ENCODE results near the gene USH1C. TPM values are rescaled to one million over a fixed set of nuclear protein-coding genes. Genes with fewer than 3 reads are reported as not detected.

The USH1C gene
- total and polyA plus RNA-seq, 2 of the 13 experiments (the other 11 are each of a cell fraction or from before 2014, with no cell fraction given) = not detected

DNA sequence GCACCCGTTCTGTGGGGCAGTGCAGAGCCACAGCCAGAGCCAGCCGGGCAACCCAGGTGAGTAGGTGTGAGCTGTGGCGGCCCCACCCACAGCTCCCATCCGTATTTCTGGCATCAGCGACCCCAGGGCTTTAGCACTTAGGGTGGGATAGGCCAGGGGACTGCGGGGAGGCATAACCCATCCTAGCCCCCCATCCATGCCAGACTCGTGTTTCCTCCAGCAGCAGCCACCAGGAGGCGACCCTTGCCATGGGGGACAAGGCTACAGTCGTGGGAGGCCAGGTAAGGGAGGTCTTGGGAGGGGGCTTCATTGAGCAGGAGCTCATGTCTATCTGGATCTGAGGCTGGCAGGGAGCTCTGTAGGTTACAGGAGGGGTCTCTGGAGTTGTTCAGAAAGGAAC is 3.7 kb upstream of the USH1C start (continued):
- no peak for TF ChIP-seq HHEX (CRISPR knock-in tag; IDR thresholded peaks at IDR 0.05)
- no peak for TF ChIP-seq ZNF644 (CRISPR knock-in tag; IDR thresholded peaks at IDR 0.05; ENCODE audit: low read depth)
- TF ChIP-seq, protein P1, sequence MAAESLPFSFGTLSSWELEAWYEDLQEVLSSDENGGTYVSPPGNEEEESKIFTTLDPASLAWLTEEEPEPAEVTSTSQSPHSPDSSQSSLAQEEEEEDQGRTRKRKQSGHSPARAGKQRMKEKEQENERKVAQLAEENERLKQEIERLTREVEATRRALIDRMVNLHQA (CRISPR knock-in tag; IDR thresholded peaks at IDR 0.05) = no peak
- TF ChIP-seq, protein P2, sequence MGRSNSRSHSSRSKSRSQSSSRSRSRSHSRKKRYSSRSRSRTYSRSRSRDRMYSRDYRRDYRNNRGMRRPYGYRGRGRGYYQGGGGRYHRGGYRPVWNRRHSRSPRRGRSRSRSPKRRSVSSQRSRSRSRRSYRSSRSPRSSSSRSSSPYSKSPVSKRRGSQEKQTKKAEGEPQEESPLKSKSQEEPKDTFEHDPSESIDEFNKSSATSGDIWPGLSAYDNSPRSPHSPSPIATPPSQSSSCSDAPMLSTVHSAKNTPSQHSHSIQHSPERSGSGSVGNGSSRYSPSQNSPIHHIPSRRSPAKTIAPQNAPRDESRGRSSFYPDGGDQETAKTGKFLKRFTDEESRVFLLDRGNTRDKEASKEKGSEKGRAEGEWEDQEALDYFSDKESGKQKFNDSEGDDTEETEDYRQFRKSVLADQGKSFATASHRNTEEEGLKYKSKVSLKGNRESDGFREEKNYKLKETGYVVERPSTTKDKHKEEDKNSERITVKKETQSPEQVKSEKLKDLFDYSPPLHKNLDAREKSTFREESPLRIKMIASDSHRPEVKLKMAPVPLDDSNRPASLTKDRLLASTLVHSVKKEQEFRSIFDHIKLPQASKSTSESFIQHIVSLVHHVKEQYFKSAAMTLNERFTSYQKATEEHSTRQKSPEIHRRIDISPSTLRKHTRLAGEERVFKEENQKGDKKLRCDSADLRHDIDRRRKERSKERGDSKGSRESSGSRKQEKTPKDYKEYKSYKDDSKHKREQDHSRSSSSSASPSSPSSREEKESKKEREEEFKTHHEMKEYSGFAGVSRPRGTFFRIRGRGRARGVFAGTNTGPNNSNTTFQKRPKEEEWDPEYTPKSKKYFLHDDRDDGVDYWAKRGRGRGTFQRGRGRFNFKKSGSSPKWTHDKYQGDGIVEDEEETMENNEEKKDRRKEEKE (IDR thresholded peaks at IDR 0.05) = no peak
- TF ChIP-seq IRF2 (CRISPR knock-in tag; IDR thresholded peaks at IDR 0.05) = no peak
- TF ChIP-seq TOE1 (CRISPR knock-in tag; IDR thresholded peaks at IDR 0.05) = no peak

DNA sequence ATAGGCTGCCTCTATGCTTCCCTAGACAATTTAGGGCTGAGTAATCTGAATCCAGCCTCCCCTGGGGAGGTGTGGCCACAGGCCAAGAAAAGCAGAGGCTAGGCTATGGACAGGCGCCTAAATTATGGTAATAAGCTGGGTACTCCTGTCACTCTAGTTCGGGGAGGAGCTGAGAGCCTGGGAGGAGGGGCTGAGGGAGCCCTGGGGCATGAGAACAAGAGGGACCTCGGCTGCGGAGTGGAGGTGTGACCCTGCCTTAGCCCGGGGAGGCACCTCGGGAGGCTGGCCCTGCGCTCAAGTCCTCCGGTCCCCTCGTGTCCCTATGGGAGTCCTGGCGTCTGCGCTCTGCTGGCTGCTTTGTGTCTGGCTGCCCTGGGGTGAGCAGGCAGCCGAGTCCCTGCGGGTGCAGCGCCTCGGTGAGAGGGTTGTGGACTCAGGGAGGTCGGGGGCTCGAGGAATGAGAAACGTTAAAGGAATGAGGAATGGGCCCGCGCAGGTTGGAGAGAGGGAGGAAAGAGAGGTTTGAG is 2.9 kb upstream of the USH1C start, which contains the start of gene OTOG:
Gene OTOG (plus strand): TSS at position 209 of the 527 bp plus-strand sequence. CDS start 114 bp downstream, at position 323.
- no peak for DNase-seq (ENCODE audit: low spot score)
- Histone ChIP-seq H3K27ac (ENCODE audit: extremely low read length, insufficient read depth, low read length) (no peak within 1 kb of the TSS), H4K20me1 (ENCODE audit: insufficient read depth, low read length) (no peaks in the 10 kb centered on the region), H3K9me3 (ENCODE audit: low read length) (no peaks in the 10 kb centered on the region), H3K4me1 (ENCODE audit: insufficient read depth, low read length) (peaks cover 12% of the 10 kb centered on the region), H3K27me3 (ENCODE audit: control insufficient read depth in 1 of 2, insufficient read depth in 2 of 2, low read length in 2 of 2) (peaks cover 0 to 17% of the 10 kb centered on the region in 2 experiments; a peak in 2 of 5 replicates), H3K79me2 (ENCODE audit: insufficient read depth, low read length) (no peaks in the 10 kb centered on the region), H3K36me3 (replicated peaks in 1 of 2; ENCODE audit: control insufficient read depth in 1 of 2, insufficient read depth in 2 of 2, low read length in 2 of 2) (no peaks in the 10 kb centered on the region), H2AFZ (ENCODE audit: low read length) (no peak within 1 kb of the TSS), H3K4me3 (replicated peaks in 1 of 3; ENCODE audit: insufficient read depth in 1 of 3, low read depth in 2 of 3, low read length in 3 of 3) (no peak within 1 kb of the TSS), H3K4me2 (ENCODE audit: low read depth, low read length) (no peak within 1 kb of the TSS), H3K9ac (ENCODE audit: insufficient read depth, low read depth, low read length) (no peak within 1 kb of the TSS)
- FAIRE-seq = no peak
- ChIA-PET POLR2A (no interaction called here), CTCF (ENCODE audit: low intra/inter-chr PET ratio, low total read pairs) (no interaction called here)
- intact Hi-C loops (cut with micrococcal nuclease; ENCODE audit: unreplicated experiment) (no loop called here), in situ Hi-C loops (cut with HindIII; ENCODE audit: extremely low pct_ligation_motif_present, low pct_unique_long_range_greater_than_20kb) (no loop called here)
- no TSS peak for BruUV-seq (replicated peaks)
- no peak for ATAC-seq
- WGBS (ENCODE audit: low lambda C conversion rate) = 28% methylated on average over 11 of the region's 20 CpGs
- TF ChIP-seq PPARG (CRISPR knock-in tag; conservative IDR thresholded peaks at IDR 0.05) = no peak
- TF ChIP-seq ZNF724P (CRISPR knock-in tag; IDR thresholded peaks at IDR 0.05; ENCODE audit: borderline replicate concordance) = no peak
- no peak for TF ChIP-seq ZNF432 (CRISPR knock-in tag; IDR thresholded peaks at IDR 0.05; ENCODE audit: borderline replicate concordance)
- TF ChIP-seq ZNF788 (CRISPR knock-in tag; IDR thresholded peaks at IDR 0.05; ENCODE audit: borderline replicate concordance) = no peak
- TF ChIP-seq, protein P3, sequence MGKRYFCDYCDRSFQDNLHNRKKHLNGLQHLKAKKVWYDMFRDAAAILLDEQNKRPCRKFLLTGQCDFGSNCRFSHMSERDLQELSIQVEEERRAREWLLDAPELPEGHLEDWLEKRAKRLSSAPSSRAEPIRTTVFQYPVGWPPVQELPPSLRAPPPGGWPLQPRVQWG (CRISPR knock-in tag; IDR thresholded peaks at IDR 0.05; ENCODE audit: borderline replicate concordance, low read depth) = no peak
- TF ChIP-seq NPAS2 (CRISPR knock-in tag; IDR thresholded peaks at IDR 0.05; ENCODE audit: borderline replicate concordance) = no peak
- TF ChIP-seq PAX8 (CRISPR knock-in tag; IDR thresholded peaks at IDR 0.05; ENCODE audit: borderline replicate concordance) = no peak
- TF ChIP-seq, protein P4, sequence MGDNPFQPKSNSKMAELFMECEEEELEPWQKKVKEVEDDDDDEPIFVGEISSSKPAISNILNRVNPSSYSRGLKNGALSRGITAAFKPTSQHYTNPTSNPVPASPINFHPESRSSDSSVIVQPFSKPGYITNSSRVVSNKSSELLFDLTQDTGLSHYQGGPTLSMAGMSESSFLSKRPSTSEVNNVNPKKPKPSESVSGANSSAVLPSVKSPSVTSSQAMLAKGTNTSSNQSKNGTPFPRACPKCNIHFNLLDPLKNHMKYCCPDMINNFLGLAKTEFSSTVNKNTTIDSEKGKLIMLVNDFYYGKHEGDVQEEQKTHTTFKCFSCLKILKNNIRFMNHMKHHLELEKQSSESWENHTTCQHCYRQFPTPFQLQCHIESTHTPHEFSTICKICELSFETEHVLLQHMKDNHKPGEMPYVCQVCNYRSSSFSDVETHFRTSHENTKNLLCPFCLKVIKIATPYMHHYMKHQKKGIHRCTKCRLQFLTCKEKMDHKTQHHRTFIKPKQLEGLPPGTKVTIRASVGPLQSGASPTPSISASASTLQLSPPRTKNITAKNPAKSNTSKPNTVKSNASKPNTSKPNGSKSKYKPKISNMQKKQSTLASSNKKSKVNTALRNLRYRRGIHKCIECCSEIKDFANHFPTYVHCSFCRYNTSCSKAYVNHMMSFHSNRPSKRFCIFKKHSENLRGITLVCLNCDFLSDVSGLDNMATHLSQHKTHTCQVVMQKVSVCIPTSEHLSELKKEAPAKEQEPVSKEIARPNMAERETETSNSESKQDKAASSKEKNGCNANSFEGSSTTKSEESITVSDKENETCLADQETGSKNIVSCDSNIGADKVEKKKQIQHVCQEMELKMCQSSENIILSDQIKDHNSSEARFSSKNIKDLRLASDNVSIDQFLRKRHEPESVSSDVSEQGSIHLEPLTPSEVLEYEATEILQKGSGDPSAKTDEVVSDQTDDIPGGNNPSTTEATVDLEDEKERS (CRISPR knock-in tag; IDR thresholded peaks at IDR 0.05) = no peak
- TF ChIP-seq KLF11 (CRISPR knock-in tag; IDR thresholded peaks at IDR 0.05) = no peak
- TF ChIP-seq ZNF383 (CRISPR knock-in tag; IDR thresholded peaks at IDR 0.05; ENCODE audit: borderline replicate concordance) = no peak
- no peak for TF ChIP-seq FOXK2 (IDR thresholded peaks at IDR 0.05)
- TF ChIP-seq ZNF234 (CRISPR knock-in tag; conservative IDR thresholded peaks at IDR 0.05) = no peak
- no peak for TF ChIP-seq MBD4 (IDR thresholded peaks at IDR 0.05; ENCODE audit: borderline replicate concordance, low read length)
- TF ChIP-seq XBP1 (CRISPR knock-in tag; IDR thresholded peaks at IDR 0.05) = no peak
